Uterus (tissue), 4 donors: ENCODE data around the gene PRRT1. TPM values are rescaled to one million over a fixed set of nuclear protein-coding genes. Genes with fewer than 3 reads are reported as not detected.

ENCODE experiments used
- DNase-seq, 2 donors: peaks; one replicate each; pipeline ENCODE4 v3.0.0-alpha.2; 2019 to 2020
- H3K27ac ChIP-seq, 2 donors: fragments of 200-600 bp; sonication (generic); 1 replicate in 1 of 2; 2 replicates in 1 of 2; pipeline ENCODE4 v1.5.1; 2016 to 2018
- H3K27me3 ChIP-seq, 2 donors: fragments of 200-600 bp; sonication (generic); one replicate each; pipeline ENCODE4 v1.5.1; 2018 to 2019; ENCODE audit warnings: control low read depth in 1 of 2
- H3K36me3 ChIP-seq, 2 donors: fragments of 200-600 bp; sonication (generic); one replicate each; pipeline ENCODE4 v1.5.1; 2019; ENCODE audit warnings: control low read depth in 1 of 2
- H3K4me1 ChIP-seq, 2 donors: fragments of 200-600 bp; sonication (generic); one replicate each; pipeline ENCODE4 v1.5.1; 2018 to 2019; ENCODE audit warnings: control low read depth in 1 of 2
- H3K4me3 ChIP-seq, 2 donors: fragments of 200-600 bp; sonication (generic); 1 replicate in 1 of 2; 2 replicates in 1 of 2; pipeline ENCODE4 v1.5.1; 2018 to 2019; ENCODE audit warnings: mild to moderate bottlenecking in 1 of 2
- H3K9me3 ChIP-seq, 2 donors: fragments of 200-600 bp; sonication (generic); one replicate each; pipeline ENCODE4 v1.5.1; 2019; ENCODE audit warnings: control low read depth in 1 of 2
- POLR2A ChIP-seq, 2 donors: fragments of 450-650 bp; IDR thresholded peaks; one replicate each; pipeline ENCODE4 v1.6.1; 2016; ENCODE audit warnings: antibody characterized with exemption in 2 of 2, mild to moderate bottlenecking in 1 of 2, moderate library complexity in 1 of 2
- intact Hi-C: fragments of 100-400 bp; cut with DNase I; formaldehyde crosslinking; loops from one replicate; pipeline ENCODE4 v1.15.1; 2023; ENCODE audit warnings: low total_unique reads
- total RNA-seq, 4 donors: library from RNA; depleted of rRNA in 3 of 4; stranded (reverse); fragments of >200 nt in 3 of 4; gene quantifications; one replicate each; pipeline versions ENCODE4 v1.1.0 to v1.2.4, GENCODE V29; 2014 to 2023
- TF ChIP-seq, protein P1 (sequence below), 4 experiments: fragments of 200-600 bp in 2 of 4; fragments of 450-650 bp in 2 of 4; sonication (generic) in 2 of 4; IDR thresholded peaks; one replicate each; pipeline ENCODE4 v1.5.1; 2016 to 2019; ENCODE audit warnings: antibody characterized with exemption in 4 of 4, mild to moderate bottlenecking in 2 of 4, moderate library complexity in 1 of 4
- donor health status: DM: yes; HTN: yes; CAD: no.

Gene PRRT1
- total RNA-seq, 4 donors from 2014 or later: 8.0 to 9.4 TPM; not detected in 2

GRCh38 chr6:32156891-32157290 lies 5.2 kb upstream of the PRRT1 start:
- peaks cover 5 to 17% of the 10 kb centered on the region in 2 donors for H3K4me1 ChIP-seq
- H3K4me3 ChIP-seq: no peak overlapping the region
- TF ChIP-seq, protein P1, sequence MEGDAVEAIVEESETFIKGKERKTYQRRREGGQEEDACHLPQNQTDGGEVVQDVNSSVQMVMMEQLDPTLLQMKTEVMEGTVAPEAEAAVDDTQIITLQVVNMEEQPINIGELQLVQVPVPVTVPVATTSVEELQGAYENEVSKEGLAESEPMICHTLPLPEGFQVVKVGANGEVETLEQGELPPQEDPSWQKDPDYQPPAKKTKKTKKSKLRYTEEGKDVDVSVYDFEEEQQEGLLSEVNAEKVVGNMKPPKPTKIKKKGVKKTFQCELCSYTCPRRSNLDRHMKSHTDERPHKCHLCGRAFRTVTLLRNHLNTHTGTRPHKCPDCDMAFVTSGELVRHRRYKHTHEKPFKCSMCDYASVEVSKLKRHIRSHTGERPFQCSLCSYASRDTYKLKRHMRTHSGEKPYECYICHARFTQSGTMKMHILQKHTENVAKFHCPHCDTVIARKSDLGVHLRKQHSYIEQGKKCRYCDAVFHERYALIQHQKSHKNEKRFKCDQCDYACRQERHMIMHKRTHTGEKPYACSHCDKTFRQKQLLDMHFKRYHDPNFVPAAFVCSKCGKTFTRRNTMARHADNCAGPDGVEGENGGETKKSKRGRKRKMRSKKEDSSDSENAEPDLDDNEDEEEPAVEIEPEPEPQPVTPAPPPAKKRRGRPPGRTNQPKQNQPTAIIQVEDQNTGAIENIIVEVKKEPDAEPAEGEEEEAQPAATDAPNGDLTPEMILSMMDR (IDR thresholded peaks at IDR 0.05): no peak
- TF ChIP-seq POLR2A (IDR thresholded peaks at IDR 0.05): no peak
- H3K27ac ChIP-seq: no peak overlapping the region
- H3K27me3 ChIP-seq: no peaks in the 10 kb centered on the region
- no peaks in the 10 kb centered on the region for H3K36me3 ChIP-seq
- no peak for DNase-seq
- H3K9me3 ChIP-seq: no peaks in the 10 kb centered on the region
- intact Hi-C loops: no loop called here

GRCh38 chr6:32154514-32155161 lies 2.9 kb upstream of the PRRT1 start:
- peaks cover 5 to 17% of the 10 kb centered on the region in 2 donors for H3K4me1 ChIP-seq
- intact Hi-C loops: no loop called here
- H3K4me3 ChIP-seq: peak overlapping the region; percentile 68 to 86
- H3K27ac ChIP-seq: peak overlapping the region; percentile 93 to 97
- H3K9me3 ChIP-seq: no peaks in the 10 kb centered on the region
- DNase-seq: peak; percentile 65 to 71
- H3K27me3 ChIP-seq: no peaks in the 10 kb centered on the region
- TF ChIP-seq POLR2A (IDR thresholded peaks at IDR 0.05): no peak
- TF ChIP-seq, protein P1 (IDR thresholded peaks at IDR 0.05): peak; percentile 50 to 75 (median 62)
- no peaks in the 10 kb centered on the region for H3K36me3 ChIP-seq

DNA sequence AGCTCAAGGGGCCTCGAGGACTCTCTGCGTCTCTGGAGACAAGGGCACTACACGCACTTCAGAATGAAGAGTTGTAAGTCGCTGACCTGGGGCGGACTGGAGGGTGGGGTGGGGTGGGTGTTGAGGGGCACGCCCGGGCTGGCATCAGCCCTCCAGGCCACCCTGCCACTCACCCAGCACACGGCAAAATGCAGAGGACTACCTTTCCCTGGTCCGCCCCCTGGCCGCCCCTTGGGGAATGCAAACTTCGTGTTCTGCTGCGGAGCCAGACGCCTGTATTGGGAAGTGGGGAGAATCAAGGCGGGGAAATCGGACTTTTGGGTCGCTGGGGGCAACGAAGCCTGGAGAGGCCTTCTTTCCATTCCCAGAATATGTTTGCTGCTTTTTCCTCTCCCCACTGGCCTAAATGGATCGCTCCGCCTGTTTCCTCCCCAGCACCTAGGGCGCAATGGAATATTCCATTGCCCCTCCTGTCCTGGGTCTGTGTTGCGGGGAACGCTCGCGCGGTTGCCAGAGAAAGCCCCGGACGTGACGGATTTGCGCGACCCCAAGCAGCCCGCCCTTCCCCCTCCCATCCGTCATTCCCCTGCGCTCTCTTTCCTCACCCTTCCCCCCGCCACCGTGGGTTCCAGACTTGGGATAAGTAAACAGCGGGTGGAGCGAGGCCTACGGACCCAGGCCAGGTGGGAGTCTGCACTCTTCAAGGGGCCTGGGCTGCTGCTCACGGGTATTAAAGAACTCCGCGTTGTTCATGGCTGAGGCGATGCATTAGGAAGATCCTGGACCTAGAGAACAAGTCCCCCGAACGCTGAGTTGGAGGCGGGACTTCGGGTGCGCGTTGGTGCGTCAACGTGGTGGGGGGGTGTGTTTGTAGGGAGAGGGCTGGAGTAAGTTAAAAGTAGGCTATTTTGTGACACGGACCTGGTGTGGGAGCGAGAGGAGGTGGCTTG lies 2.1 kb upstream of the PRRT1 start, which contains the start of gene PPT2:
Gene PPT2 (plus strand): TSS at position 578 of the 950 bp plus-strand sequence. CDS start 454 bp downstream, outside the sequence.
- H3K4me1 ChIP-seq: peaks cover 5 to 17% of the 10 kb centered on the region in 2 donors
- intact Hi-C loops: no loop called here
- peak; percentile 64 to 76 for TF ChIP-seq POLR2A (IDR thresholded peaks at IDR 0.05)
- TF ChIP-seq, protein P1 (IDR thresholded peaks at IDR 0.05): peak in 3 of 4 experiments; percentile 1 to 40 (median 35)
- no peaks in the 10 kb centered on the region for H3K27me3 ChIP-seq
- peak within 1 kb of the TSS; percentile 93 to 97 for H3K27ac ChIP-seq
- DNase-seq: peak; percentile 94 to 95
- H3K36me3 ChIP-seq: no peaks in the 10 kb centered on the region
- no peaks in the 10 kb centered on the region for H3K9me3 ChIP-seq
- H3K4me3 ChIP-seq: peak within 1 kb of the TSS; percentile 68 to 86

- TF ChIP-seq, protein P1 (IDR thresholded peaks at IDR 0.05): no peak
- no peak for TF ChIP-seq POLR2A (IDR thresholded peaks at IDR 0.05)
- H3K4me1 ChIP-seq: peaks cover 5 to 17% of the 10 kb centered on the region in 2 donors
- peak; percentile 49 to 57 for DNase-seq
- peak overlapping the region; percentile 68 to 86 for H3K4me3 ChIP-seq
- peak overlapping the region; percentile 93 to 97 for H3K27ac ChIP-seq
- intact Hi-C loops: no loop called here
- H3K9me3 ChIP-seq: no peaks in the 10 kb centered on the region
- H3K36me3 ChIP-seq: no peaks in the 10 kb centered on the region
- H3K27me3 ChIP-seq: no peaks in the 10 kb centered on the region
Measured at GRCh38 chr6:32152769-32153563, 1.2 kb upstream of the PRRT1 start.
